Stimulated activated CD4-positive, alpha-beta T cell treated with anti-CD3 and anti-CD28 coated beads, Interleukin-15, amount 100 ng/mL, for 1 hour (primary cell): ENCODE data around the gene ITM2B.
A peak's percentile ranks its signal among the peaks of the same experiment; 100 is the strongest.

Source experiments
- DNase-seq, 2 donors: peaks; one replicate each; pipeline ENCODE4 v3.0.0-alpha.2; 2020; ENCODE audit warnings: low read depth in 1 of 2, low spot score in 1 of 2

Gene ITM2B

GRCh38 chr13:48302871-48303358 is 69.9 kb downstream of the ITM2B start:
- no peak for DNase-seq

- peak; percentile 68 to 84 for DNase-seq
These were observed 70.5 kb downstream of the ITM2B start, which contains the start of gene RB1 for GRCh38 chr13:48303359-48304142. TSS of gene RB1 (plus strand) at chr13:48303751. CDS start at chr13:48303913, 162 bp downstream.

GRCh38 chr13:48304143-48304876 is 71.3 kb downstream of the ITM2B start:
- no peak for DNase-seq

- no peak for DNase-seq
These were observed 78.2 kb downstream of the ITM2B start for GRCh38 chr13:48311223-48311622.

GRCh38 chr13:48315969-48316650 is 83.1 kb downstream of the ITM2B start:
- DNase-seq, result no peak

- DNase-seq, result no peak
These were observed 84.0 kb downstream of the ITM2B start for GRCh38 chr13:48316826-48317510.

GRCh38 chr13:48317511-48318376 is 84.7 kb downstream of the ITM2B start:
- no peak for DNase-seq

GRCh38 chr13:48318377-48318811 is 85.4 kb downstream of the ITM2B start:
- no peak for DNase-seq

GRCh38 chr13:48318821-48319511 is 86.0 kb downstream of the ITM2B start:
- no peak for DNase-seq
